Ovary (tissue), 9 donors: Measurements from ENCODE around the gene CCDC171. TPM values are rescaled to one million over a fixed set of nuclear protein-coding genes. Genes with fewer than 3 reads are reported as not detected.

Experiments used
- DNase-seq, 5 donors: peaks; one replicate each; pipeline ENCODE4 v3.0.0-alpha.2; 2019 to 2020
- H3K27ac ChIP-seq, 2 donors: fragments of 200-600 bp; one replicate each; pipeline versions ENCODE4 v1.5.1 to v1.8.0; 2019 to 2022
- H3K27me3 ChIP-seq: fragments of 200-600 bp; one replicate; pipeline ENCODE4 v1.8.0; 2022
- H3K36me3 ChIP-seq: fragments of 200-600 bp; sonication (generic); one replicate; pipeline ENCODE4 v1.5.1; 2019
- H3K4me1 ChIP-seq: one replicate; pipeline ENCODE4 v1.8.1; 2013; ENCODE audit warnings: mild to moderate bottlenecking, moderate library complexity; ENCODE audit not compliant: insufficient read depth
- H3K4me3 ChIP-seq: fragments of 200-600 bp; sonication (generic); one replicate; pipeline ENCODE4 v1.5.1; 2017
- H3K9me3 ChIP-seq, 2 donors: fragments of 200-600 bp in 1 of 2; sonication (generic) in 1 of 2; one replicate each; pipeline versions ENCODE4 v1.5.1 to v1.8.1; 2013 to 2019; ENCODE audit warnings: mild to moderate bottlenecking in 1 of 2, moderate library complexity in 1 of 2
- CTCF ChIP-seq, 3 donors: fragments of 450-650 bp in 2 of 3; fragments of 200-600 bp in 1 of 3; IDR thresholded peaks; one replicate each; pipeline versions ENCODE4 v1.5.1 to v1.8.0; 2016 to 2022; ENCODE audit warnings: antibody characterized with exemption in 3 of 3, mild to moderate bottlenecking in 1 of 3
- EP300 ChIP-seq: sonication (generic); formaldehyde crosslinking; IDR thresholded peaks from one replicate; pipeline ENCODE4 v1.6.1; 2017; ENCODE audit warnings: antibody characterized with exemption
- POLR2A ChIP-seq: fragments of 450-650 bp; IDR thresholded peaks from one replicate; pipeline ENCODE4 v1.6.1; 2017; ENCODE audit warnings: antibody characterized with exemption, mild to moderate bottlenecking, moderate library complexity
- WGBS, 3 donors: extraction: QIAGEN DNeasy Blood & Tissue Kit in 1 of 3; methylation state at CpG; one replicate each; pipeline versions ENCODE4 v1.1.5 to v1.1.7; 2013 to 2017; 5-methylcytosine and 5-hydroxymethylcytosine counted together
- intact Hi-C, 4 donors: fragments of 100-400 bp; cut with DNase I; formaldehyde crosslinking; loops; one replicate each; pipeline versions ENCODE4 v1.11.0 to v1.15.1; 2022 to 2023
- polyA plus RNA-seq, 2 donors: library from polyadenylated mRNA; stranded (reverse); fragments of 200-250 nt in 1 of 2; fragments of 350-450 nt in 1 of 2; fragmentation: Illumina TruSeq in 1 of 2; extraction: RNeasy Lipid Tissue Mini Kit (QIAGEN cat#74804) in 1 of 2; gene quantifications; one replicate each; pipeline ENCODE4 v1.2.3, GENCODE V29; 2013 to 2014
- total RNA-seq, 7 donors: library from RNA; depleted of rRNA in 2 of 7; stranded (reverse); fragments of >200 nt in 2 of 7; fragmentation: NEBNext Ultra II Directional in 3 of 7; extraction: Animal tissue kit (Norgen Biotek cat#: 25700) in 3 of 7; gene quantifications; one replicate each; pipeline versions ENCODE4 v1.1.0 to v1.2.4, GENCODE V29; 2016 to 2023
- donor health status: DM: no; HTN: no; CAD: no; lungs with moderate emphysema.
- donor health status: DM: no; HTN: no; CAD: no.
- donor health status: Bipolar disorder and iron deficiency.
- donor health status: DM: yes; HTN: yes; CAD: no.
- donor health status: DM: no; HTN: no; CAD: no.
- donor health status: DM: yes; HTN: yes; CAD: no.

CCDC171 gene
- total and polyA plus RNA-seq, 9 donors: 2.0 to 6.1 (median 5.0) TPM

GRCh38 chr9:15735083-15735857 lies 182.4 kb downstream of the CCDC171 start:
- H3K9me3 ChIP-seq: no peaks in the 10 kb centered on the region
- H3K4me1 ChIP-seq: no peaks in the 10 kb centered on the region
- no peak overlapping the region for H3K4me3 ChIP-seq
- intact Hi-C loops: no loop called here
- H3K27ac ChIP-seq: no peak overlapping the region
- no peak for TF ChIP-seq CTCF (IDR thresholded peaks at IDR 0.05)
- TF ChIP-seq POLR2A: no peak
- no peak for TF ChIP-seq EP300
- H3K36me3 ChIP-seq: no peaks in the 10 kb centered on the region
- H3K27me3 ChIP-seq: no peaks in the 10 kb centered on the region
- 27 to 50% (median 38%) methylated on average over 5 of the region's 5 CpGs for WGBS, 3 donors
- DNase-seq: no peak

GRCh38 chr9:15736569-15736968 lies 183.7 kb downstream of the CCDC171 start:
- no peaks in the 10 kb centered on the region for H3K27me3 ChIP-seq
- no peaks in the 10 kb centered on the region for H3K4me1 ChIP-seq
- no peak overlapping the region for H3K27ac ChIP-seq
- no peak for DNase-seq
- no peaks in the 10 kb centered on the region for H3K36me3 ChIP-seq
- TF ChIP-seq EP300: no peak
- TF ChIP-seq POLR2A: no peak
- no peak for TF ChIP-seq CTCF (IDR thresholded peaks at IDR 0.05)
- WGBS, 3 donors: 91 to 97% (median 94%) methylated on average over 6 of the region's 6 CpGs
- H3K9me3 ChIP-seq: no peaks in the 10 kb centered on the region
- no peak overlapping the region for H3K4me3 ChIP-seq
- intact Hi-C loops: no loop called here

GRCh38 chr9:15738011-15738410 lies 185.2 kb downstream of the CCDC171 start:
- intact Hi-C loops: no loop called here
- Histone ChIP-seq H3K9me3 (no peaks in the 10 kb centered on the region), H3K4me1 (no peaks in the 10 kb centered on the region), H3K36me3 (no peaks in the 10 kb centered on the region), H3K27me3 (no peaks in the 10 kb centered on the region), H3K4me3 (no peak overlapping the region), H3K27ac (no peak overlapping the region)
- 68 to 76% (median 70%) methylated on average over 1 of the region's 1 CpG for WGBS, 3 donors
- TF ChIP-seq CTCF (IDR thresholded peaks at IDR 0.05) (no peak), EP300 (no peak), POLR2A (no peak)
- DNase-seq: no peak

GRCh38 chr9:15741015-15741414 lies 188.2 kb downstream of the CCDC171 start:
- 45 to 46% (median 45%) methylated on average over 2 of the region's 2 CpGs for WGBS, 3 donors
- Histone ChIP-seq H3K27me3 (no peaks in the 10 kb centered on the region), H3K4me3 (no peak overlapping the region), H3K36me3 (no peaks in the 10 kb centered on the region), H3K9me3 (no peaks in the 10 kb centered on the region), H3K27ac (no peak overlapping the region), H3K4me1 (no peaks in the 10 kb centered on the region)
- DNase-seq: no peak
- intact Hi-C loops: no loop called here
- TF ChIP-seq POLR2A (no peak), CTCF (IDR thresholded peaks at IDR 0.05) (no peak), EP300 (no peak)
